ENCODE data around the gene PDE7B.

PDE7B gene

DNA sequence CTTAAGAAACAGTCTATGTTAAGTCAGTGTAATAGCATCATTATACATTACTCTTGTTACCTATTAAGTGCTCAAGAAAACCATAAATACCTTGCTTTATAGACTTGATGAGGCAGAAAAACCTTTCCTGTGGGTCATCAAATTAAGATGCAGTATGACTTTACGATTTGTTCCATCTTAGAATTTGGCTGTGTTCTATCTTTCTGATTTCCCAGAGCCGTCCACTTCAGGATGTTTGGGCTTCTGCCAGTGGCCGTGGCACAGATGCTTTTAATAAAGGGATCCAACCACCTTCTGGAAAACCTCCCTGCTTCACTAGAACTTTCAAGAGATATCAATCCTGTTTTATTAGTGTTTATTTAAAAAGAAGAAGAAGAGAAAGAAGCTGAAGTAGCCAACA lies 71.2 kb downstream of the PDE7B start:
- no peak for DNase-seq (ENCODE audit: low read depth in 2 of 3, low spot score in 1 of 3)

GRCh38 chr6:135932651-135933050 lies 81.2 kb downstream of the PDE7B start:
- DNase-seq (ENCODE audit: low read depth in 2 of 3, low spot score in 1 of 3), result no peak

DNA sequence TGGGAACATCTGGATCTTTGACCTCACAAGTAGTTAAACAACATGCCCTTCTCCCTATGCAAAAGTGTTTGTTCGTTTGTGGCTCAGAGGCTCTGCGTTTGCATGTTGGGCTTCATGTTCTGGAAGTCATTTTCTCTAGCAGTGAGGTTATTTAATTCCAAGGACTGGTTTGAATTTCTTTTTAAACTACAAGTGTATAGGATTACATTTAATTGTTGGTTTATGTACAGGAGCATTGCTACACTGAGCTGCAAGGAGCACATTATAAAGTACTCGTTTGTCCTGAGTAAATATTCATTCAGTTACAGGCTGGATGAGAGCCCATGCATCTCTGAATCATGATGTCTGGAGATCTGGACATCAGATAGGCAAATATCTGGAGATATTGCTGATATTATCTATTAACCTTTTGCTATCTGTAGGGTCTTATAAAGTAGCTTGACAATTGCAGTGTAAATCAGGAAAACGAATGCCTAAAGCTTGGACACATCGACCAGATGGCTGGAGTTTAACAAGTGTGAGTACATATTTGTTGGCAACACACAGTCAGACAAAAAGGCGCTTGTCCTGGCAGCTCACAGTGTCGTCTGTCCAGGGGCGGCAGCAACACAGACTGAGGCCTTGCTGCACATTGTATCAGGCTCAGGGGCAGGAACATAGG lies 84.6 kb downstream of the PDE7B start:
- DNase-seq (ENCODE audit: low read depth in 2 of 3, low spot score in 1 of 3), result no peak

- DNase-seq (ENCODE audit: low read depth in 2 of 3, low spot score in 1 of 3), result no peak
Observed at GRCh38 chr6:135936606-135937005, 85.1 kb downstream of the PDE7B start.

GRCh38 chr6:135937106-135937505 lies 85.6 kb downstream of the PDE7B start:
- DNase-seq (ENCODE audit: low read depth in 2 of 3, low spot score in 1 of 3), result no peak

DNA sequence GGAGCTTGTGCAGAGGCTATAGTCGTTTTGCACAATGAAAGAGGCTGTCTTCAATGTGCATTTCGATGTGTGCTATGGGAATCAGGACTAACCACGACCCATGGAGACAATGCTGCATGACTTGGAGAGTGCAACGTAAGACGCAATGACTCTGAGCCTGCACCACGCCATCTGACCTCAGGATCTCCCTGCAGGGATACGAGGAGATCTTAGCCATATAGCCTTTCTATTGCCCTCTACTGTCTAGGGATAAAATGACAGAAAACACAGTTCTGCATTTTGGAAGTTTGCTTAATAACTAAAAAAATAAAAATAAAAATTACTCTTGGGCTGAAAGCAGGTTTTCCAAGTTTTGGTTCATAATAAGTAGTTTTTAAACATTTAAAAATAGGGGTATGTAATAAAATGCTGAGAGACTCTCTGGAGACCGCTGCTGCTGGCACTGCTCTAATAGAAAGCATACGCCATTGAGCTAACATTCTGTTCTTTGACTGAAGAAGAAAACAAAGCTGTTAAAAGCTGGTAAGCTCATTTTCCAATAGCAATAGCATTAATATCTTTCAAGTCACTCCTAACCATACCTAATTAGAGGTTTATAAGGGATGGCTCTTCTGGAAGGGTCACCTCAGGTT lies 87.2 kb downstream of the PDE7B start:
- DNase-seq (ENCODE audit: low read depth in 2 of 3, low spot score in 1 of 3), result no peak

GRCh38 chr6:135939208-135939591 lies 87.7 kb downstream of the PDE7B start:
- DNase-seq (ENCODE audit: low read depth in 2 of 3, low spot score in 1 of 3), result no peak

DNA sequence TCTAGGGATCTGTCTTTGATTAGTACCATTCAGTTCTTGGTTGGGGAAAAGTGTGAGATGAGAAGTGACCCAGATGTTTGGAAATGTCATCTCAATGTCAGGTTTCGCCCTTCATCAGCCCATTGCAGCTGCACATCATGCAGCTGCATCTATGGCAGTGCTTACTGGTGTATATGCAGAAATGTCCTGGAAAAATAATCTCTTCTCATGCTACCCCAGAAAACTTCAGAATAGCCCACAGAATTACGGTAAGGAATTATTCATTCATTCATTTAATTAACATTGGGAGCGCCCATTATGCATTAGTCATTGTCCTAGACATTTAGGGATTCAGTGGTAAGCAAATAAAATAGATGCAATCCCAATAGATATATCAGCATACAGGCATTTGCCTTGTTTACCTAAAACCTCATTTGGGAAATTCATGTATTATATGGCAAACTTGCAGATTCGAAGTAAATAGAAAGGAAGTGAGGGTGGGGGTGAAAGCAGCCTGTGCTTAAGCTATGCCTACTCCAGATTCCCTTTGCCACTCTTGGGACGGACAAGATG lies 89.2 kb downstream of the PDE7B start:
- DNase-seq (ENCODE audit: low read depth in 2 of 3, low spot score in 1 of 3), result no peak

DNA sequence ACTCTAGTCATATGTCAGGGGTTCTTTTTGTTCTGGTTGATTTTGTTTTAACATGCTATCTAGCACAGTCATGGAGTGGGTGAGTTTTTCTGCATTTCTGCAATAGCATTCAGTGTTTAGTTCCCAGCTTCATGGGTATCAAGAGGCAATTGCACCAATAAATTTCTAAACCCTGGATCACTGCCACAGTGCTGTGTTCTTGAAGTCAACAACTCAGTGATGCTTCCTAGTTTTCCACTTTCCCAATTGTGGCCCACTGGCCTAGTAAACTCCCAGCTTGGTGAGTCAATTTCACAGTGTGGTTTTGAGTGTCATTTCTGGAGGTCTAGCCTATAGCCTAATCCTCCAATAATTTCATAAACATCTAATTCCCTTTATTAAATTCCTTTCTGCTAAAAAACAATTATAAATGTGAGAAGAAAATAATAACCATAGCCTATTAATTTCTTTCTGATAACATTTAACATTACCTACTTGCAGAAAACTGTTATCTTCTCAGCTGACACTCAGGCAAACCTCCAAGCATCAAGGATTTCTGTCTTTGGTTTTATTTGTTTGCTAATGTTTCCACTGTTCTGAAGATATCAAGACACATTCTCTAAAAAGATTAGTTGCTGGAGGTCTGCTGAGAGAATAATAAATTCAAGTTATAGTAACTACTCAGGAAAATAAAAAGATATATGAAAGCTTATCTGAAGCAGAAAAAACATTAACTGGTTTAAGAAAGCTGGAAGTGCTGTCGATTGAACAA lies 89.9 kb downstream of the PDE7B start:
- no peak for DNase-seq (ENCODE audit: low read depth in 2 of 3, low spot score in 1 of 3)

GRCh38 chr6:135944120-135944519 lies 92.6 kb downstream of the PDE7B start:
- DNase-seq (ENCODE audit: low read depth in 2 of 3, low spot score in 1 of 3), result no peak

DNA sequence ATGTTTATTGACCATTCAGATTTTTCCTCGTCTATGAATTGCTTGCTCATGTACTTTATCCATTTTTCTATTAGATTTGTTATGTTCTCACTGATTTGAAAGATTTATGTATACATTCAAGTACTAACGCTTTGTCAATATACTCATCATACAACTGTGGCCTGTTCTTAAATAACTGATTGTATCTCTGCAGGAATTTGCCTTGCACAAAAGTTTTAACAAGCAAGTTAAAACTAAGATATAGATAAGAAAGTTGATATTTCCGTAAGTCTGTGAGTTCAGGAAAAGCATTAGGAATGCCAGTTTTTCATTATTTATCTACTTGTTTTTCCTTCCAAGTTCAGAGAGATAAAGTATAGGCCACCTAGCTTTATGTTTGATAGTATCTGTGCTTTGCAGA lies 95.2 kb downstream of the PDE7B start:
- DNase-seq (ENCODE audit: low read depth in 2 of 3, low spot score in 1 of 3), result no peak

DNA sequence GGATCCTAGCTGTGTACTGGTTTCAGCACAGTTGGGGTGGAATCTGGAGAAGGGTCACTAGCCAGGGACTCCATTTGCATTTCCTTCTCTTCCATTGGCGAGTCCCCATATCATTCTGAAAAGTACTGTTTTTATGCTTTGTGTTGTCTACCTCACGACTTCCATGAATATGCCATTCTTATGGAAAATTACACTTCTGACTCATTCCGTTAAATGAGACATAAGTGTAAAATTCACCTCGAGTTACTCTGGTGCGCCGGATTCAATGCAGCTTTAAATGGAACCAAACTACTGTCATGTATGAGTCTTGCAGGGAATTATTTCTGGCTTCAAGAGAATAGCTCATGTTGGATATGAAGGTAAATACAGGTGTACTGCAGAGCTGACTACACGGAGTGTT lies 99.2 kb downstream of the PDE7B start:
- no peak for DNase-seq (ENCODE audit: low read depth in 2 of 3, low spot score in 1 of 3)

DNA sequence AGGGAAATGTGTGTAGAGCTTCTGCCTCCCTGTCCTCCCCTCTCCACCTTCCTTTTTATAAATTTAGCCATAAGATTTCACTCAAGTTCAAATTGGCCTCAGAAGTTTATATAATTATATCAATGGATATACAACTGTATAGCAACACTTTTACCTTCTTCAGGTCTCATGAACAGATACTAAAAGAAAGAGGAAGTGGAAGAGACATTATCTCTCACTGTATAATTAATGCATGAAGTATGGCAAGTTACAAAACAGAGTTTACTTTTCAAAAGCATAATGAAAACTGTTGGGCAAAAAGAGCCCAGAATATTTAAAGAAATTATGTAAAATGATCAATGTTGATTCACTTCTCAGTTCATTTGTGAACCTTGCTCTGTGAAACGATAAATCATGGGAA lies 99.7 kb downstream of the PDE7B start:
- DNase-seq (ENCODE audit: low read depth in 2 of 3, low spot score in 1 of 3), result no peak

DNA sequence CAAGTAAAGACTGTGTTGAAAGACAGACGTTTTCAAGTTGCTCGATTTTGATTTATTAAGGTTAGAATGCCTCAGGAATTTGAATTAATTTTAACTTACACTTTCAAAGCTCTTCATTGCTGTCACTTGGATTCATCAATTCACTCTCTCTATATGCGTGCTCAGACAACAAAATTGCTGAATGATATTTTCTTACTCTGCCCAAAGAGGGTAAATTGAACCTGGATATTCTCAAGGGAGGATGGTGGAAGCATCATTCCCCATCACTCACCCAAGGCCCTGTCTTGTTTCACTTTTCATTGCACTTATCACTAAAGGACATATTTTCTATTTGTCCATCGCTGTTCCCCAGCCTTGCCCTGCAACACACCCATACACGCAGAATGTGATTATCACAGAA lies 102.3 kb downstream of the PDE7B start:
- no peak for DNase-seq (ENCODE audit: low read depth in 2 of 3, low spot score in 1 of 3)

DNA sequence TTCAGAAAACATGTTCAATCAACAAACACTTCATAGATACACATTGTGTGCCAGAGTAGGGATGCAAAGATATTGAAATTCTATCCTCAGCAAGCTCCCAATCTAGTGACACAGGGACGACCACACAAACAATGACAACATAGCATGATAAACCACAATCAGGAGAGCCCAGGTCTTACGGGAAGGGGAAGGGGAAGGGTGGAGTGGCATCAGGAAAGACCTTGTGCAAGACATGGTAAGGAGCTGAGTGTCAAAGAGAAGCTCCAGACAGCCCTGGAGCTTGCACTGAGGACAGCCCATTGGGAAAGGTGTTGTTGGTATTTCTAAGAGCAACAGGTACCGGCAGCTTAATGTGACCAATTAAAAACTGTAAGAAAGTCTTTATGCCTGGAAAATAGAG lies 103.6 kb downstream of the PDE7B start:
- DNase-seq (ENCODE audit: low read depth in 2 of 3, low spot score in 1 of 3), result no peak

- no peak for DNase-seq (ENCODE audit: low read depth in 2 of 3, low spot score in 1 of 3)
Observed at GRCh38 chr6:135962731-135963130, 111.2 kb downstream of the PDE7B start.

DNA sequence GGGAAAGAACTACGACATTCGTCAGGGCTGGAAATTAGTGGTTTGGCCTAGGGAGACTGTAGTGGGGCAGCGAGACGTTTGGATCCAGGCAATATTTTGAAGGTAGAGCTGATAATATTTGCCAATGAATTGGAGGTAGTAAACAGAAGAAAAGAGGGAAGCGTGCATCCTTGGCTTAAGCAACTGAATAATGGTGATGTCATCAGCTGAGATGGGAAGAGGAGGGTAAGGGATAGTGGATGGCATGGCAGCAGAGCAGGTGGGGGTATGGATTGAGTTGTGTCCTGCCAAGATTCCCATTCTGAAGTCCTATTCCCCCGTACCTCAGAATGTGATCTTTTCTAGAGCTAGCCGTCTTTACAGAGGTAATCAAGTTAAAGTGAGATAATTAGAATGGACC lies 119.2 kb downstream of the PDE7B start:
- DNase-seq (ENCODE audit: low read depth in 2 of 3, low spot score in 1 of 3), result no peak

DNA sequence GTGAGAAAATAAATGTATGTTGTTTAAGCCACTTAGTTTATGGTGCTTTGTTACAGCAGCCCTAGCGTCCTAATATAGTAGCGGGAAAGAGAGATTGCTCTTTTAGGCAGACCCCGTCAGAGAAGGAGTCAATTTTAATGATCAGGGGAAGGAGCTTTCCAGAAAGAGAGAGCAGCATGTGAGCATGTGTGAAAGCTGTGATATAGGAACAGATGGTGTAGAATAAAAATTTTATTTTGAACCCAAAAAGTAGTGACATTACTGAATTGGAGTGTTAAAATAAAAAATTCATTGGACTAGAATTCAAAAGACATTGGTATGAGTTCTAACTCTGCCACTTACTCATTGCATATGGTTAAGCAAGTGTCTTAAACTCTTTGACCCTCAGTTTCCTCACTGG lies 119.8 kb downstream of the PDE7B start:
- no peak for DNase-seq (ENCODE audit: low read depth in 2 of 3, low spot score in 1 of 3)

DNA sequence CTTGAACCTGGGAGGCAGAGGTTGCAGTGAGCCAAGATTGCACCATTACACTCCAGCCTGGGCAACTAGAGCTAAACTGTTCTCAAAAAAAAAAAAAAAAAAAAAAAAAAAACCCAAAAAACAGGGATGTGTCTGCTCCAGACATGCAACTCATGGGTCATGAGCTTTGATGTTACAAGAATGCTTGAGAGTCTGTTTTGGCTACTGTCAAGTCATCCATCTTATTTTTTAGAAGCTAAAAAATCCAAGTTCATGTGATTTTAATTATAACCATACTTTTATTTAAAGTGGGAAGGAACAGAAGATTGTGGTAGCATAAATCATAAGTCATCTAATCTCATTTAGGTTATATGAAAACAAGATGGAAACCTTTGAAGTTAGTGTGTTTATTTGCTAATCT lies 120.6 kb downstream of the PDE7B start:
- no peak for DNase-seq (ENCODE audit: low read depth in 2 of 3, low spot score in 1 of 3)

DNA sequence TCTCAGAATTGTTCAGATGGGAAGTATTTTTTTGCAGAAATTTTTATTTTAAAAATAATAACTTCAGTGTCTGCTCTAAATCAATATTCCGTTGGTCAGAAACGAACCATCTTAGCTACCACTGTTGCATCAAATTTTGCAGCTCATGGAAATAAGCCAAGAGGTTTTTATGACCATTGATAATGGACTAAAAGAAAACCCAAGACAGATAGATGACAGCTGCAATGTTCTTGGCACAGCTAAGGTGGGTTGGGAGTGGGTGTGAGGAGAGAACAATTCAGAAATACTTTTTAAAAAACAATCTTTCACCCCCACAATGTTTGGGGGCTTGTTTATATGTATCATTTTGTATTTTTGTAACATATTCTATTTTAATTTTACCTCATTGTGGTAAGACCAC lies 121.1 kb downstream of the PDE7B start:
- no peak for DNase-seq (ENCODE audit: low read depth in 2 of 3, low spot score in 1 of 3)

DNA sequence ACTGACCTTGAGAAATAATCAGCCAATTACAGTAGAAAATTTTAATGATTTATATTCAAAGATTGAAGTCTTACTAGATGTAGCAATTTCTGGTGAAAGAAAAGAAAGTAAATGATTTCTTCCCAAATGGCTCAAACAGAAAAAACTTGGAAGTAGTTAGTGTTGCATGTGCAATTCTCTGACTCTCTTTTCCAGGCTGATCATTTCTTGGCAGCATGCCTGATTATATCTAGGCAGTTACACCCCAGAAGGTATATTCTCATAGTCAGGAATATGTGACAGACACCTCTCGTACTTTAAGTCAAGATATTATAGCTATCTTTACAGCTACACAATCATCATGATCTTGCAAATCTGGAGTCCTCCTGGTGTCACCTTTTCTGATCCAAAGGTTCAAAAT lies 122.9 kb downstream of the PDE7B start:
- DNase-seq (ENCODE audit: low read depth in 2 of 3, low spot score in 1 of 3), result no peak

DNA sequence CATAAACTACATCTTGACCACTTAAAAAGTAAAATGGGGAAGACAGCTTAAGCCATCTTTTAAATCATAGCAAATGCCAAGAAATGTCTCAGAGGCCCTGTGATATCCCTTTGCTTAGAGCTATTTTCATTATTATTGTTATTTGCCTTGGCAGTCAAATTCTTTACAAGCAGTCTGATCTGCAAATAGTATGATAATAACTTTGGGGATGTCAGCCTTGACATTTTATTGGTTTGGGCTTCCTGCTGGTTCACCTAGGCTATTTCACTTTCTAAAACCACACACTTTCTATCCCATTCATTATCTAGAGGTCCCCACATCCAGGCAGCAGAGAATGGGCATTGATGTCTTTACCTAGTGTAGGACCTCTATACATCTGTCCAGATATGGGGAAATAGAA lies 125.1 kb downstream of the PDE7B start:
- no peak for DNase-seq (ENCODE audit: low read depth in 2 of 3, low spot score in 1 of 3)
